GM21825 (cell line): ENCODE results near the gene C1QTNF1.
"Not testable (repeated sequence)": the region's sequence is repeated elsewhere in the genome, so short reads cannot be mapped to it uniquely, and the experiment has no call there.

ENCODE experiments used
- ATAC-seq: cut with Tn5 transposase; IDR thresholded peaks from one replicate; pipeline ENCODE4 v1.9.1; 2021; ENCODE audit warnings: mild to moderate bottlenecking, moderate library complexity; ENCODE audit not compliant: unreplicated experiment

C1QTNF1 gene

GRCh38 chr17:79050551-79050950 is 26.6 kb downstream of the C1QTNF1 start:
- no peak for ATAC-seq

GRCh38 chr17:79051306-79051705 is 27.3 kb downstream of the C1QTNF1 start:
- no peak for ATAC-seq

GRCh38 chr17:79052131-79052530 is 28.2 kb downstream of the C1QTNF1 start:
- ATAC-seq: no peak

GRCh38 chr17:79053251-79053925 is 29.4 kb downstream of the C1QTNF1 start:
- no peak for ATAC-seq

- no peak for ATAC-seq
Observed at GRCh38 chr17:79054200-79054960, 30.4 kb downstream of the C1QTNF1 start.

- no peak for ATAC-seq
Observed at GRCh38 chr17:79055197-79055596, 31.2 kb downstream of the C1QTNF1 start.

- ATAC-seq: no peak
Observed at GRCh38 chr17:79057737-79058385, 33.9 kb downstream of the C1QTNF1 start.

GRCh38 chr17:79062691-79063090 is 38.7 kb downstream of the C1QTNF1 start:
- no peak for ATAC-seq

GRCh38 chr17:79064026-79064425 is 40.1 kb downstream of the C1QTNF1 start:
- no peak for ATAC-seq

- no peak for ATAC-seq
Observed at GRCh38 chr17:79065105-79065670, 41.2 kb downstream of the C1QTNF1 start.

GRCh38 chr17:79066963-79067362 is 43.0 kb downstream of the C1QTNF1 start:
- ATAC-seq: no peak

GRCh38 chr17:79070266-79070880 is 46.4 kb downstream of the C1QTNF1 start:
- ATAC-seq: no peak

- no peak for ATAC-seq
Observed at GRCh38 chr17:79071161-79071740, 47.3 kb downstream of the C1QTNF1 start.

- no peak for ATAC-seq
Observed at GRCh38 chr17:79072544-79072943, 48.6 kb downstream of the C1QTNF1 start.

- no peak for ATAC-seq
Observed at GRCh38 chr17:79073016-79073705, 49.2 kb downstream of the C1QTNF1 start.

GRCh38 chr17:79073706-79074088 is 49.7 kb downstream of the C1QTNF1 start:
- no peak for ATAC-seq

- not testable (repeated sequence) for ATAC-seq
Observed at GRCh38 chr17:79074121-79074648, 50.2 kb downstream of the C1QTNF1 start.

GRCh38 chr17:79074649-79075445 is 50.9 kb downstream of the C1QTNF1 start, which contains the start of gene ENGASE:
Gene ENGASE (plus strand): TSS chr17:79074824. CDS start chr17:79074945, 121 bp downstream.
- ATAC-seq: peak; percentile 83

- no peak for ATAC-seq
Observed at GRCh38 chr17:79075446-79075750, 51.4 kb downstream of the C1QTNF1 start.
